Measurements from ENCODE around the gene SETD7. TPM values are rescaled to one million over a fixed set of nuclear protein-coding genes. Genes with fewer than 3 reads are reported as not detected.

Gene SETD7
- total and polyA plus RNA-seq, 2 of the 8 experiments (the other 6 are each of a cell fraction or from before 2014, with no cell fraction given): 1.5 to 4.6 TPM

- TF ChIP-seq USF2 (IDR thresholded peaks at IDR 0.05; ENCODE audit: low read length): no peak
- no peak for TF ChIP-seq GABPA (IDR thresholded peaks at IDR 0.05; ENCODE audit: borderline replicate concordance, insufficient read depth, low read length)
- TF ChIP-seq SRF (IDR thresholded peaks at IDR 0.05; ENCODE audit: low read depth, low read length): no peak
- TF ChIP-seq KDM1A (IDR thresholded peaks at IDR 0.05; ENCODE audit: borderline replicate concordance, low read length): no peak
- TF ChIP-seq CREB1 (IDR thresholded peaks at IDR 0.05): no peak
- TF ChIP-seq MAX (IDR thresholded peaks at IDR 0.05): peak; percentile 47
- TF ChIP-seq EP300 (IDR thresholded peaks at IDR 0.05; ENCODE audit: borderline replicate concordance in 1 of 2, low read depth in 2 of 2, low read length in 2 of 2): no peak
- peak; percentile 82 for TF ChIP-seq YY1 (IDR thresholded peaks at IDR 0.05; ENCODE audit: low read depth, low read length)
- no peak for TF ChIP-seq BACH1 (IDR thresholded peaks at IDR 0.05; ENCODE audit: low read length)
- TF ChIP-seq MAFK (IDR thresholded peaks at IDR 0.05; ENCODE audit: low read depth, low read length): no peak
- peak; percentile 61; the same call in 1 of the 2 replicates for TF ChIP-seq ATF2 (IDR thresholded peaks at IDR 0.05; ENCODE audit: low read length)
- TF ChIP-seq CBX8 (IDR thresholded peaks at IDR 0.05; ENCODE audit: borderline replicate concordance, low read depth, low read length): no peak
- no peak for TF ChIP-seq SIRT6 (IDR thresholded peaks at IDR 0.05; ENCODE audit: low read length)
- no peak for TF ChIP-seq CBX5 (IDR thresholded peaks at IDR 0.05; ENCODE audit: low read depth, low read length)
- no peak for TF ChIP-seq RAD21 (IDR thresholded peaks at IDR 0.05 in 1 of 2, conservative IDR thresholded peaks at IDR 0.05 in 1 of 2; ENCODE audit: low read depth in 2 of 2, low read length in 2 of 2)
- no peak for TF ChIP-seq SP1 (IDR thresholded peaks at IDR 0.05; ENCODE audit: low read depth, low read length)
- no peak for TF ChIP-seq E2F6 (IDR thresholded peaks at IDR 0.05)
- TF ChIP-seq TCF12 (IDR thresholded peaks at IDR 0.05; ENCODE audit: low read depth, low read length): no peak
- no peak for TF ChIP-seq SIX5 (IDR thresholded peaks at IDR 0.05; ENCODE audit: low read depth, low read length)
- peak; percentile 35; the same call in 1 of the 2 replicates for TF ChIP-seq TBP (IDR thresholded peaks at IDR 0.05; ENCODE audit: low read depth, low read length)
- TF ChIP-seq TEAD4 (IDR thresholded peaks at IDR 0.05; ENCODE audit: low read depth, low read length): no peak
Measured at GRCh38 chr4:139556071-139556723, at the start of gene SETD7 (continued).

All from H1 (cell line).